Activated naive CD4-positive, alpha-beta T cell treated with anti-CD3 and anti-CD28 coated beads, Interleukin-2, amount 50 U/mL, for 72 hours (primary cell): Measurements from ENCODE around the gene IGF1R. TPM values are rescaled to one million over a fixed set of nuclear protein-coding genes. Genes with fewer than 3 reads are reported as not detected.

Source experiments
- ATAC-seq, 2 donors: fragments of 150-1000 bp; cut with Tn5 transposase; 2 replicates each; pipeline ENCODE4 v1.10.0; 2021; ENCODE audit warnings: mild to moderate bottlenecking in 2 of 2, moderate library complexity in 2 of 2
- DNase-seq, 2 donors: peaks; one replicate each; pipeline ENCODE4 v3.0.0; 2021 to 2022; ENCODE audit warnings: low spot score in 2 of 2
- H3K27ac Mint-ChIP-seq, 2 donors: one replicate each; pipeline ENCODE4 v1.8.0; 2022; ENCODE audit warnings: mild to moderate bottlenecking in 2 of 2, mixed read lengths in 2 of 2
- H3K36me3 Mint-ChIP-seq, 2 donors: one replicate each; pipeline ENCODE4 v1.8.0; 2022; ENCODE audit warnings: mixed read lengths in 2 of 2
- H3K9me3 Mint-ChIP-seq, 2 donors: one replicate each; pipeline ENCODE4 v1.8.0; 2022; ENCODE audit warnings: mixed read lengths in 2 of 2
- total RNA-seq, 2 donors: library from RNA; stranded (reverse); gene quantifications; one replicate each; pipeline ENCODE4 v1.2.3, GENCODE V29; 2022

IGF1R gene
- total RNA-seq, 2 donors from 2014 or later: 35.6 to 39.4 TPM

DNA sequence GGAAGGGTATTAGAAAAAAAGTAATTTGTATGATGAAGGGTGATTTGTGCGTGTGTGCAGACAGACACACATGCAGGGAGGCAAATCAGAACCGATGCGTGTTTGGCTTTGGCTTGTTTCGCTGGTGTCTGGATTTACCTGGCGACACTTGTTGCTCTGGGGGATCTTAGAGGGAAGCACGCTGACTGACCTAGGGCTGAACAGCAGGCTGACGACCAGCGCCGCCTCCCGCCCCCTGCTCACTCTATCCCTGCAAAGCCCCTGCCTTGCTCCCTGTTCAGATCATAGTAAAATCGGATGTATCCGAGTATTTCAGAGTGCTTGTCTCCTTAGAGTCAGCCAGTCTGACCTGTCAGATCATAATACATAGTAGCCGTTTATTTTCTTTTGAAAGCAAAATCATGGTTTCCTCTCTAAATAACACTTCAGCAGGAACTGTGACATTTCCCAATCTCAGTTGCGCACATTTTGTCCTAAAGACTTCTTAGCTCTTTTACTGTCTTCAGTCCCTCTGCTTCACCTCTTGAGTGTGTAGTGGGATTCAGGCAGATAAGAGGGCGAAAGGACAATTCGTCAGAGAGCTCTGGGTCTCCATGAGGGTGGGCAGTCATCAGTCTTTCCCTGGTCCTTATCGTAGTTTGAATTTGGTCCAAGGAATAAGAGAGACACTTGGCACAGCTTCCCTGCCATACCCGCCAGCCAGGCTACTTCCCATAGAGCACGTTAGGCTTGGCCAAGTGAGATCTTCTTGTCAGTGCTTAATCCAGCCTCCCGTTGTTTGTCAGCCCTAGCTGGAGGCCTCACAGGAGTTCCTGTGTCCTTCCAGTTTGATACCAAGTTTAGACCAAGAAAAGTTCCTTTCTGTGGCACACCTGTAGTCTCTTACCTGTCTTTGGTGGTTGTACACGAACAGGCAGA lies 261.9 kb downstream of the IGF1R start:
- Mint-ChIP-seq H3K36me3 (peaks cover 12 to 14% of the 10 kb centered on the region in 2 donors), H3K9me3 (no peaks in the 10 kb centered on the region), H3K27ac (no peak overlapping the region)
- ATAC-seq (no peak), DNase-seq (no peak)

DNA sequence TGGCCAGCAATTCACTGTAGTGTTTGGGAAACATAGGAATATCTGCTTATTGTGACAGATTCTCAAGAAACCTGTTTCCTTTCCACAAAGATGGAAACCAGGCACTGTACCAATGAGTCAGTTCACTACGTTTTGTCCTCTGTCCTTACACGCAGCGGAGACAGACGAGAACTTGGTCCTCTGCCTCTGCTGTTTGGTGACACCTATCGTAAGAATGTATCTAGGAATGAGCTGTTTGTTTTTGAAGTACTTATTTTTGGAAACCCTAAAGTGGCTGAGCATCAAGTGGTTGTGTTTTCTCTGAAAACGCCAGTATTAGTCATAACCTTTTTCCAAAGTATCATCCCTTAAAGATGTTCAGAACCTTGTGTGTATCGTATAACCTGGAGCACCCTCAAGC lies 266.3 kb downstream of the IGF1R start:
- Mint-ChIP-seq H3K9me3 (no peaks in the 10 kb centered on the region), H3K36me3 (peaks cover 21% of the 10 kb centered on the region in 2 donors), H3K27ac (no peak overlapping the region)
- ATAC-seq (peak in 1 of 2 donors; percentile 80), DNase-seq (no peak)

DNA sequence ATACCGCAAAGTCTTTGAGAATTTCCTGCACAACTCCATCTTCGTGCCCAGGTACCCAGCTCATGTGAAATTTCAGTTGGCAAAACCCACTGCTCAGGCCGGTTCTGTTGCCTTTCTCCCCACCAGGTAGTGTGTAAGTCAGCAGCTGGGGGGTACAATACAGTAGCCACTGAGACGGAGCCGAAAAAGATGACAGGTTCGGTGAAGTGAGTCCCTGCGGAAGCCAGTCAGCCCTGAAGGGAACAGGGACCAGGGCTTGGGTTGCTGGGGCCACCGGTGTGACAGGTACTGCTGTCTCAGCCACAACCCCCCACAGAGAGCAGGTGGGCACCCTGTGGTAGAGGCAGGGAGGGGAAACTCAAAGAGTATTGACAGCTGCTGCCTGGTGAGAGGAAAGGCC lies 268.5 kb downstream of the IGF1R start:
- Mint-ChIP-seq H3K36me3 (peaks cover 20 to 21% of the 10 kb centered on the region in 2 donors), H3K9me3 (no peaks in the 10 kb centered on the region), H3K27ac (no peak overlapping the region)
- ATAC-seq: no peak
- no peak for DNase-seq

DNA sequence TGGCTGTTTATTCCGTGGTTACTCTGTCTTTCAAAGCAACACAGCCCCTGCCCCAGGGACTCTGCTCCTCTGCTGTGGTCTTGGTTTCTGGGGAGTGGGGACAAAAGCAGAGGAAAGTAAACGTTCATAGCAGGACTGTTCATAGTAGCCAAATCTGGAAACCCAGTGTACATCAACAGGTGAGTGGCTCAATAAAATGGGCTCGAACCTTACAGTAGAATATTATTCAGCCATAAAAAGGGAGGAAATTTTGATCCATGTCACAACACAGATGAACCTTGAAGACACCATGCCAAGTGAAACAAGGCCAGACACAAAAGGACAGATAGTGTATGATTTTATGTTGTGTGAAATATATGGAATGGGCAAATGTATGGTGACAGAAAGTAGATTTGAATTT lies 269.1 kb downstream of the IGF1R start:
- no peak for ATAC-seq
- DNase-seq: no peak
- Mint-ChIP-seq H3K27ac (no peak overlapping the region), H3K36me3 (peaks cover 15 to 16% of the 10 kb centered on the region in 2 donors), H3K9me3 (no peaks in the 10 kb centered on the region)

DNA sequence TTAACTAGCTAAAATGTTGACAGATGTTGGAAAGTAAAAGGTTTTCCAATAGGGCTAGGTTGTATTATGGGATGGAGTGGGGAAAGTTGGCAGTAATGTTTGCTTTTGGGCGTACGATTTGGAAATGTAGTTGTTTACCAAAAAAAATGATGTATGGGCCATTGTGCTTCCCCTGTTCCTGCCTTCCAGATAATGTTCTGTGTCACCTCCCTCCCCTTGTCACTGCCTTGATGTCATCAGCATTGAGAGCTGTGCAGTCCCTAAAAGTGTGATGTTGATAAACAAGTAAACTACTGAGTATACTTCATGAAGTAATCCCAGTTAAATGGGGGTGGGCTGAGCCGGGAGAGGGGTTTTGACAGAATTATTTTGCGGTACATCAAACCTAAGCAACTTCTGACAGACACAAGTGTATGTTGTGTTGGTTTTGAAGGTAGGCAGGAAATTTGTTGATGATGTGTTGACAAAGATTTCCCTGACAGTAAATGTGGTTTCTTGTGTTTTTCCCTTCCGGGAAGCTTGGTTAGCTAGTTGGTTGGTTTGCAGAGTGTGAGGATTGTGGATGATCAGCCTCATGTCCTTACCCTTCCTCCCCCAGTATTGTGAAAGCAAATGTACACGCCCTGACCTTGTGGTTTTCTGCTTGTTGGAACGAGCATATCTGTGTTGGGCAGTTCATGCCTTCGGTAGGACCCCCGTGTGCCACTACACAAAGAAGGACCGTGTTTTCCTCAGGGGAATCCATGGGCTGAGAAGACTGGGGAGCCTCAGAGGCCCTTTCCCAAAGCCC lies 271.9 kb downstream of the IGF1R start:
- Mint-ChIP-seq H3K9me3 (no peaks in the 10 kb centered on the region), H3K36me3 (peaks cover 7 to 9% of the 10 kb centered on the region in 2 donors), H3K27ac (no peak overlapping the region)
- ATAC-seq: no peak
- DNase-seq: no peak

DNA sequence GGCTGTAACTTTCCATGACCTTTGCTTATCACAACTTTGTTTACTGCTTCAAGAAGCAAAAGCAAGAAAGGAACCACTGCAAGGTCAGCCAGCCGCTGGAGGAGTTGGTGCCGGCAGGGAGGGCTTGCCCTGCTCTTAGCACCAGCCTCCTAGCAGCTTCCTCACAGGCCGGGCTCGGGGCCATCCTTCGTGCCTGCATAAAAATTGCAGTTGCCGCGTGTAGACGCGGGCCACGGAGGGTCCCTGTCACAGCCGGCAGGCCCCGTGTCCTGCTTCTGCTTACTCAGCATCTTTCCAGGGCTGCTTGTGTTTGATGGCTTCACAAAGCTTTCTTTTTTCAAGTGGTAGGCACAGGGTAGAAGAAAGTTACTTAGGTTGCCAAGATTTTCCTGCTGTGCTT lies 274.8 kb downstream of the IGF1R start:
- H3K36me3 Mint-ChIP-seq: peaks cover 0 to 6% of the 10 kb centered on the region in 2 donors
- H3K27ac Mint-ChIP-seq: no peak overlapping the region
- DNase-seq: no peak
- no peak for ATAC-seq
- no peaks in the 10 kb centered on the region for H3K9me3 Mint-ChIP-seq

DNA sequence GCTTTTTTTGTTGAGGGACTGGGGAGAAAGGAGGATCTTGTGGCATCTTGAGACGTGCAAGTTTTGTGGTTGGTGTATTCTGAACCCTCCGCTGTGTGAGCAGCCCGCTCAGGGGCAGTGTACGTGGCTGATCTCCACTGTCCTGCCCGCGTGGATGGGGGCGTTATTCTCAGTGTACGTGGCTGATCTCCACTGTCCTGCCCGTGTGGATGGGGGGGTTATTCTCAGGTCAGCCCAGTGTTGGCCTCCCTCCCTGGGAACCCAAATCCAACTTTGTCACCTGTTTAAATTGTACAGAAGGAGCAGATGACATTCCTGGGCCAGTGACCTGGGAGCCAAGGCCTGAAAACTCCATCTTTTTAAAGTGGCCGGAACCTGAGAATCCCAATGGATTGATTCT lies 275.2 kb downstream of the IGF1R start:
- no peak for ATAC-seq
- no peak overlapping the region for H3K27ac Mint-ChIP-seq
- no peak for DNase-seq
- H3K9me3 Mint-ChIP-seq: no peaks in the 10 kb centered on the region
- H3K36me3 Mint-ChIP-seq: peaks cover 0 to 6% of the 10 kb centered on the region in 2 donors

DNA sequence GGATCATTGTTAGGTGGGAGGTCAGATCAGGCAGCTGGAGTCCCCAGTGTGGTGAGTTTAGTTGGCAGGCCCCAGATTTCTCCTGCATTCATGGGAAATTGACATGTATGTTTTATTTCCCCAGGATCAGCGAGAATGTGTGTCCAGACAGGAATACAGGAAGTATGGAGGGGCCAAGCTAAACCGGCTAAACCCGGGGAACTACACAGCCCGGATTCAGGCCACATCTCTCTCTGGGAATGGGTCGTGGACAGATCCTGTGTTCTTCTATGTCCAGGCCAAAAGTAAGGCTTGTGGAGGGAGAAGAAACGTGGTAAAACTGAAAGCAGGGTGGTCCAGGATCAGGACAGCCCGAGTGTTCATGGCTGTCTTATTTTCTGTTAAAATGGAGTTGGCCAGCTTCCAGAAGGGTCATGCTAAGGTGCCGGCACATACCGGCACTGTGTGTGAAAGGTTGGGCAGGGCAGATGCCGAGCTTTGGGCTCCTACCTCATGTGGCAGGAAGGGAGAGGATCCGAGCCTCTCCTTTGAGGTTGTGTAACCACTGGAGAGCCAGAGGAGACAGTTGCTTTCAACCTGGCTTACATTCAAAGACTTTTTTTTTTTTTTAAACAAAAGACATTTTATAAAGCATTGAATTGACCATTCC lies 276.2 kb downstream of the IGF1R start:
- DNase-seq (no peak), ATAC-seq (no peak)
- Mint-ChIP-seq H3K9me3 (no peaks in the 10 kb centered on the region), H3K36me3 (peaks cover 0 to under 1% of the 10 kb centered on the region in 2 donors), H3K27ac (no peak overlapping the region)

DNA sequence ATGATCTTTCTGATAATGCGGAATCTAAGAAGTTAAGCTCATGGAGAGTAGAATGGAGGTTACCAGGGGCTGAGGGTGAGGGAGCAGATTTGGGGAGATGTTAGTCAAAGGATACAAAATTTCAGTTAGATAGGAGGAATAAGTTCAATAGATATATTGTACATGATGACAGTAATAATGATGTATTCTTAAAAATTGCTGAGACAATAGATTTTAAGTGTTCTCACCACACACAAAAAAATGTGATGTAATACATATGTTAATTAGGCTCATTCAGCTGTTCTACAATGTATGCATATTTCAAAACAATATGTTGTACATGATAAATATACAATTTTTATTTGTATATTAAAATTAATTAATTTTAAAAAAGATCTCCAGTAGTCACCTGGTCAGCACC lies 277.9 kb downstream of the IGF1R start:
- H3K9me3 Mint-ChIP-seq: no peaks in the 10 kb centered on the region
- no peaks in the 10 kb centered on the region for H3K36me3 Mint-ChIP-seq
- no peak for DNase-seq
- peak overlapping the region in 1 of 2 donors; percentile 40 for H3K27ac Mint-ChIP-seq
- ATAC-seq: no peak

DNA sequence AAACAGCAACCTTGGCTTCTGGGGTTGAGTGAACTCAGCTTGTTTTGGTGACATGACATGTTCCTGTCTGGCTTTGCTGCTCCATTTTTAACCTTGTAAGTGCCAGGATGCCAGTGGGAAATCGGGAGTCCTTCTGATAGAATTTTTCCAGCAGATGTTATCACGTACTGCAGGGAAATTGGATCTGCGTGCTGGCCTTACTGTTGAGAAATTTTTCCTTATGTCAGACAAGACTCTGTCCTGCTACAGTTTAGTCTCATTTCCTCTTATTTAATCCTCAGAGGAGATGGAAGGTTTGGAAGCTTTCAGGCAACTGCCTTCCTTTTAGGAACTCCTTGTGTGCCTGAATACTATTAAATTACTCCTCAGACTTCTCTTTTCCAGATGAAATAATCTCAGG lies 278.7 kb downstream of the IGF1R start:
- H3K9me3 Mint-ChIP-seq: no peaks in the 10 kb centered on the region
- H3K36me3 Mint-ChIP-seq: no peaks in the 10 kb centered on the region
- H3K27ac Mint-ChIP-seq: no peak overlapping the region
- DNase-seq (no peak), ATAC-seq (no peak)

DNA sequence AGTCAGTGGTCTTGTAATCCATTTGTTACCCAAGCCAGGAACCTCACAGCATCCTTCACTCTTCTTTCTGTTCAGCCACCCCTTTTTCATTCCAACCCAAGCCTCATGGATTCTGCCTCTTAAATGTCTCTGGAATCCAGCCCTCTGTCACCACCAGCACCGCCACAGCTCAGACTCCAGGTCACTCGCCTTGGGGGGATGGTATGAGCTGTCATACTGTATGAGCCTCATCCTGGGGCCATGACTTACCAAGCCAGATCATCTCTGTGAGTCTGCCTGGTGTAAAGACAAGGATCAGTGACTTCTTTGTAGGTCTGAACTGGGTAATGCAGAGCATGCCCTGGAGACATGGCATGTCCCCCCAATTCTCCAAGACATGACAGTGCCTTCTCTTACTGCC lies 279.7 kb downstream of the IGF1R start:
- no peaks in the 10 kb centered on the region for H3K36me3 Mint-ChIP-seq
- ATAC-seq (no peak), DNase-seq (no peak)
- no peaks in the 10 kb centered on the region for H3K9me3 Mint-ChIP-seq
- H3K27ac Mint-ChIP-seq: peak overlapping the region in 1 of 2 donors; percentile 81

DNA sequence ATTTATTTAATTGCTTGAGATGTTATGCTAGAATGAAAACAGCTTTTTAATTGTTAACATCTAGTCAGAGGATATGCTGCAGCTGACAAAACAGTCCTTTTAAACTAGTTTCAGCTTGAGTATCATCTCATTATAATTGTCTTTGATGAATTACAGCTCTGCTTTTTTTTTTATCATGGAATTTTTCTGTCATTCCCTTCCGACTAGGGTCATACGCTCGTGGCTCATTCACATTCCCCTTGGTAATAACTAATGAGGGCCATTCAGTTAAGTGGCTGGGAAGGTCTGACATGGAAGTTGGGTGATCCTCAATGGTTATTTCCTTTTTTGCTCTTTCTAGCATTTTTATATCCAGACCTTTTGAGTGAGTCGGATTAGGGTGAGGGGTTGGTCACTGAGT lies 282.2 kb downstream of the IGF1R start:
- DNase-seq (no peak), ATAC-seq (no peak)
- Mint-ChIP-seq H3K27ac (peak overlapping the region; percentile 9 to 41), H3K9me3 (no peaks in the 10 kb centered on the region), H3K36me3 (peaks cover 0 to 4% of the 10 kb centered on the region in 2 donors)

DNA sequence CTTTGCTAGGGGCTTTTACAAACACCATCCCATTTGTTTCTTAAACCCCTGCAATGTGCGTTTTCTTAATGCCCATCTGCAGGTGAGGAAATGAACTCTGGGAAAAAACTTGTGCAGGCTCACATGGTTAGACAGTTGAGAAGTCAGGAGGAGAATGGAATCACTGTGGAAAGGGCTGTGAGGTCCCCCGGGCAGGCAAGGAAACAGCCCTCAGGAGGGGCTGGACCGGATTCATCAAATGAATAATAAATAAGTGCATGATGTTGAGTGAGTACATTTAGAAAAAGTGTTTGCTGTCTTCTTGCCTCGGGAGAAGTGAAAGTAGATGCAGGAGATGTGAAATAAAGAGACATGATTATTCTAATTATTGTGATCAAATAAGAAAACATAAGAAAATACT lies 282.7 kb downstream of the IGF1R start:
- ATAC-seq (no peak), DNase-seq (no peak)
- Mint-ChIP-seq H3K36me3 (peaks cover 0 to 4% of the 10 kb centered on the region in 2 donors), H3K27ac (peak overlapping the region; percentile 9 to 41), H3K9me3 (no peaks in the 10 kb centered on the region)

DNA sequence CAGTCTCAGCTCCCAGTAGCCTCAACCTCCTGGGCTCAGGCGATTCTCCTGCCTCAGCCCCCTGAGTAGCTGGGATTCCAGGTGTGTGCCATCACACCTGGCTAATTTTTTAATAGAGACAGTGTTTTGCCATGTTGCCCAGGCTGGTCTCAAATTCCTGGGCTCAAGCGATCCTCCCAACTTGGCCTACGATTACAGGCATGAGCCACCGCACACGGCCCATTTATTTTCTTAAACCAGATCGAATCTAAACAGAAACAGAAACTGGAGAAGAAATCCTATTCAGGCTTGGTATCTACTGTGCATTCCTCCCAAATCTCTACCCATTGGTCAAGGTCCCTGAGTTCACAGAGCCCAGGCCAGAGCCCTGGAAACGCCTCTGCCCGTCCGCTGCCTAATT lies 285.1 kb downstream of the IGF1R start:
- no peaks in the 10 kb centered on the region for H3K9me3 Mint-ChIP-seq
- H3K27ac Mint-ChIP-seq: peak overlapping the region in 1 of 2 donors; percentile 58
- H3K36me3 Mint-ChIP-seq: peaks cover 0 to 4% of the 10 kb centered on the region in 2 donors
- DNase-seq: no peak
- ATAC-seq: no peak

DNA sequence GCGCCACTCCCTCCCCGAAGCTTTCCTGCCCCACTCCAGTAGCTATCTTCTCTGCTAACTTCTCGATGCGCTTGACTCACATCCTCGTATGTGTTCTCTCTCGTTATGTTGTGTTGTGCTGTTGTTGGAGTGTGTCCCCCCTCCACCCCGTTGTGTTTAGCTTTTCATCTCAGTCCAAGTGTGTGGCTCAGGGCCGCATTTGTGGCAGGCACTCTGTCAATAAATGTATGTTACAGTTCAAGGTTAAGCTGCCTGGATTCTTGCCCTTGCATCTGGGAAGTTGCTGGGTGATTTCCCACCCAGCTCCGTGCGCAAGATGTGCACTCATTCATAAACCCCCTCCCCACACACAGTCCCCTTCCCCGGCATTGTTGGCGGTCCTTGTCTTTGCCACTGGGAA lies 287.4 kb downstream of the IGF1R start:
- Mint-ChIP-seq H3K9me3 (no peaks in the 10 kb centered on the region), H3K36me3 (peaks cover 0 to 4% of the 10 kb centered on the region in 2 donors), H3K27ac (no peak overlapping the region)
- DNase-seq (no peak), ATAC-seq (no peak)

DNA sequence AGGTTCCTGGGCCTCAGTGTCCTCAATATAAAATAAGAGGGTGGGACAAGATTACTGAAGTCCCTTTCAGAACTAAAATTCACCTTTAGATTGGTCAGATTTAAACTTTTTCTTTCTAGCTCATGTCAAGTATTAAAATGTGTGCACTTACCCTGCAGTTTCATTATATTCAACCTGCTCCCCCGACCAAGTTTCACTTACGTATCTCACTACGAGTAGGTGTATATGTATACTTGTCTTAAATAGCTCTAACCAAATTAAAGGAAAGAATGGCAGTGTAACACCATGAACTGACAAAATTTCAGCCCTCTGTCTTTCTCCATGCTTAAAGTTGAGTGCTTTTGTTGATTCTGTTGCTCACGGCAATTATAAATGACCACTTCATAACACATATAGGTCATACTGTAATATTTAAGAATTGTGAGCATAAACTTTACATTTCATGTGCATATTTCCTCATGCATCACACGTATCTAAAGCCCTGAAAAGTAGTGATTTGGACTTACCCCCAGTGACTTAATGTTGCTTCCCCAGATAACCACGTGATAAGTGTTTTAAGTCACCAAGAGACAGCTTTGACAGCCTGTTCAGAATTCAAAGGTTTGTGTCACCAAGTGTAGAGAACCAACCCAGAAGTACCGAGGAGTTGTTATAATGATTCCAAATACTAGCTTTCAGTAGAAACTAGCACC lies 289.2 kb downstream of the IGF1R start:
- H3K36me3 Mint-ChIP-seq: peaks cover 0 to 4% of the 10 kb centered on the region in 2 donors
- no peak for DNase-seq
- ATAC-seq: peak; percentile 28 to 84
- H3K9me3 Mint-ChIP-seq: no peaks in the 10 kb centered on the region
- peak overlapping the region in 1 of 2 donors; percentile 74 for H3K27ac Mint-ChIP-seq
